ENCODE data around the gene DVL1. TPM values are rescaled to one million over a fixed set of nuclear protein-coding genes. Genes with fewer than 3 reads are reported as not detected.

DVL1 gene
- total and polyA plus RNA-seq, 9 of the 15 experiments (the other 6 are each of a cell fraction or from before 2014, with no cell fraction given) = 0.62 to 135 (median 24.3) TPM

GRCh38 chr1:1340791-1341548, 8.2 kb downstream of the DVL1 start (continued):
- no peak for TF ChIP-seq ZNF407 (IDR thresholded peaks at IDR 0.05; ENCODE audit: low read depth)
- TF ChIP-seq RUNX1 (IDR thresholded peaks at IDR 0.05; ENCODE audit: low read depth) = no peak
- TF ChIP-seq JUND (IDR thresholded peaks at IDR 0.05; ENCODE audit: borderline replicate concordance, low read depth, low read length) = no peak
- TF ChIP-seq JUND (tag; IDR thresholded peaks at IDR 0.05; ENCODE audit: borderline replicate concordance, low read depth, low read length) = no peak
- TF ChIP-seq KDM1A (IDR thresholded peaks at IDR 0.05) = peak in 1 of 2 experiments; percentile 66; a peak in 1 of 4 replicates
- 0 out of 2 replicates have a peak, but pooled peaks have one; percentile 10 for TF ChIP-seq RBFOX2 (IDR thresholded peaks at IDR 0.05; ENCODE audit: low read depth, low read length)
- TF ChIP-seq TSC22D4 (tag; IDR thresholded peaks at IDR 0.05) = no peak
